ENCODE measurements around the gene FBXL15.

Gene FBXL15

GRCh38 chr10:102411341-102412255 is 9.0 kb upstream of the FBXL15 start:
- DNase-seq (ENCODE audit: low spot score): no peak

- no peak for DNase-seq (ENCODE audit: low spot score)
Measured at GRCh38 chr10:102412293-102412692, 8.3 kb upstream of the FBXL15 start.

- no peak for DNase-seq (ENCODE audit: low spot score)
Measured at GRCh38 chr10:102413053-102413705, 7.5 kb upstream of the FBXL15 start.

- no peak for DNase-seq (ENCODE audit: low spot score)
Measured at GRCh38 chr10:102413806-102414561, 6.7 kb upstream of the FBXL15 start.

GRCh38 chr10:102414749-102415148 is 5.9 kb upstream of the FBXL15 start:
- no peak for DNase-seq (ENCODE audit: low spot score)

GRCh38 chr10:102416283-102416682 is 4.4 kb upstream of the FBXL15 start:
- DNase-seq (ENCODE audit: low spot score): no peak

GRCh38 chr10:102416695-102417094 is 3.9 kb upstream of the FBXL15 start:
- DNase-seq (ENCODE audit: low spot score): no peak

- DNase-seq (ENCODE audit: low spot score): no peak
Measured at GRCh38 chr10:102418622-102419268, 1.9 kb upstream of the FBXL15 start, which contains the start of gene PSD. TSS of gene PSD (minus strand) at chr10:102418785. CDS start at chr10:102417038, 1,747 bp downstream.

- DNase-seq (ENCODE audit: low spot score): peak; percentile 83
Measured at GRCh38 chr10:102419269-102420180, 1.1 kb upstream of the FBXL15 start.

- no peak for DNase-seq (ENCODE audit: low spot score)
Measured at GRCh38 chr10:102420181-102420713, 389 bp upstream of the FBXL15 start.

- DNase-seq (ENCODE audit: low spot score): no peak
Measured at GRCh38 chr10:102421507-102421756, 796 bp downstream of the FBXL15 start.

- DNase-seq (ENCODE audit: low spot score): no peak
Measured at GRCh38 chr10:102421757-102422512, 1.3 kb downstream of the FBXL15 start.

GRCh38 chr10:102422545-102423129 is 2.0 kb downstream of the FBXL15 start:
- DNase-seq (ENCODE audit: low spot score): peak; percentile 85

- DNase-seq (ENCODE audit: low spot score): no peak
Measured at GRCh38 chr10:102423372-102423968, 2.8 kb downstream of the FBXL15 start.

GRCh38 chr10:102424145-102424544 is 3.5 kb downstream of the FBXL15 start:
- no peak for DNase-seq (ENCODE audit: low spot score)

GRCh38 chr10:102424916-102425315 is 4.3 kb downstream of the FBXL15 start:
- DNase-seq (ENCODE audit: low spot score): no peak

GRCh38 chr10:102425444-102425843 is 4.8 kb downstream of the FBXL15 start:
- DNase-seq (ENCODE audit: low spot score): no peak

GRCh38 chr10:102426803-102427287 is 6.2 kb downstream of the FBXL15 start:
- DNase-seq (ENCODE audit: low spot score): no peak

- no peak for DNase-seq (ENCODE audit: low spot score)
Measured at GRCh38 chr10:102429468-102429867, 8.8 kb downstream of the FBXL15 start.

All from AG20443 (cell line).